HG03196 (cell line): ENCODE measurements around the gene LAPTM4A.
"Not testable (repeated sequence)": the region's sequence is repeated elsewhere in the genome, so short reads cannot be mapped to it uniquely, and the experiment has no call there.

Experiments used
- ATAC-seq: cut with Tn5 transposase; IDR thresholded peaks from one replicate; pipeline ENCODE4 v1.9.1; 2021; ENCODE audit not compliant: unreplicated experiment

Gene LAPTM4A

GRCh38 chr2:20051532-20052228, at the start of gene LAPTM4A:
TSS of gene LAPTM4A (minus strand) at chr2:20051628. CDS start at chr2:20051520, 108 bp downstream.
- ATAC-seq, result peak; percentile 95

DNA sequence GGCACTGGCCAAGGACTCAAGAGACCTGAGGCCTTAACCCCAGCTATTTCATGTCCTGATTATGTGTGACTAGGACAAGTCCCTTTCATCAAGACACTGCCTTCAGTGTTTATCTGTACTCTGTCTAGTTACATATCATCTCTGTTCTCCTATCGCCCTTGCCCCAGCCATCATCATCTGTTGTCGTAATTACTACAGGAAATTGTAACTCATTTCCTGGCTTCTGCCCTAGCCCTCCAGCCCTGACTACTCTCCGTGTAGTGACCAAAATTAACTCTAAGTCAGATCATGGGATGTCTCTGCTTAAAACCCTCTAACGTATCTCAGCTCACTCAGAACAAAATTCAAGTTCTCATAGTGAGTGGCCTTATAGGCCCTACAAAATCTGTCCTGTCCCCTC, 49.3 kb upstream of the LAPTM4A start:
- no peak for ATAC-seq

DNA sequence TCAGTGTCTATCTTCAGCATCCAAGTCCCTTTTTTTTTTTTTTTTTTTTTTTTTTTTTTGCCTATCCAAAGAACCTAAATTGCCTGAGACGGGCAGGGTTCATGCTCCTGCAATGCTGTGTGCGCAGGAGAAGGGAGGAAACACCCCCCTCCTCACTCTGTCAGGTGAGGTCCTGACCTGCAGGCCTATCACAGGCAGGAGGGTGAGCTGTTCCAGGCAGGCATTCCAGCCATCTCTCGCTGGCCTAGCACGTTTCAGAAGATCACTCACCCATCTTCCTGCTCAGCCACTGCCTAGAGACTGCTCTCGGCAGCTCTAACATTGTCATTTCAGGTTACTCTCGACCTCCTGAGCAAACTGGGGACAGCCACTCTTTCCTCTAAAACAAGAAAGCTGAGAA, 48.4 kb upstream of the LAPTM4A start:
- no peak for ATAC-seq

DNA sequence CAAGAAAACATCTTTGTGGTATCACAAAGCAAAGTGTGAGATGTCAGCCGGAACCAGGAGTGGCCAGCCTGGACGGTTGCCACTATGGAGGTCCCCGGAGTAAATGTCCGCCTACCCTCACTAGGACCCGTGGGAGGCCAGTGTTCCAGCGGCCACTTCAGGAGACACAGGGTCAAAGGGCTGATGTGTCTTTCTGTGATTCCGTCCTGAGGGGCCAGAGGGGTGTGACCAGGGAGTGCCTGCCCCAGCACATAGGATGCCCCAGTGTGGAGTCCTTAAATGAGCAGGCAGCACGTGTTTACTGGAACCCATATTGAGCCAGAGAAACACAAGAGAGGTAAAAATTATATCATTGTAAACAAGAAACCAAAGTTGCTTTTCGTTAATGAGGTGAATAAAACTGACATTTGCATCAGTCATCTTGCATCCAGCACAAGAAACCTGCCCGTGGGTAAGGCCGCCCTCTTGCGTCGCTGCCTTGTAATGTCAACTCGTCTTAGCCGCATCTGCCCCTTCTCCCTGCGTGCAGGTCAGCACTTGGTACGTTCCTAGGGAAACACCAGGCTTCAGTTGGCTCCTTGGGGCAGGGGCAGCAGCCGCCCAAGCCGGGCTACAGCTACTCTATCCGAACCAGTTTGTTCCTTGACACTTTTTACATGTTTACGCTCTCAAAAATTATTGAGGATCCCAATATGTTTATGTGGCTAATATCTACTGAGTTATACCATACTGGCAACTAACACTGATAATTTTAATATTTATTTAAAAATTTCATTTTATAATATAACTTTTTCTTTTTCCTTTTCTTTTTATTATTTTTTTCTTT, 46.7 kb upstream of the LAPTM4A start:
- peak; percentile 89 for ATAC-seq

GRCh38 chr2:20095469-20095868, 44.0 kb upstream of the LAPTM4A start:
- no peak for ATAC-seq

GRCh38 chr2:20094955-20095354, 43.5 kb upstream of the LAPTM4A start:
- ATAC-seq, result no peak

DNA sequence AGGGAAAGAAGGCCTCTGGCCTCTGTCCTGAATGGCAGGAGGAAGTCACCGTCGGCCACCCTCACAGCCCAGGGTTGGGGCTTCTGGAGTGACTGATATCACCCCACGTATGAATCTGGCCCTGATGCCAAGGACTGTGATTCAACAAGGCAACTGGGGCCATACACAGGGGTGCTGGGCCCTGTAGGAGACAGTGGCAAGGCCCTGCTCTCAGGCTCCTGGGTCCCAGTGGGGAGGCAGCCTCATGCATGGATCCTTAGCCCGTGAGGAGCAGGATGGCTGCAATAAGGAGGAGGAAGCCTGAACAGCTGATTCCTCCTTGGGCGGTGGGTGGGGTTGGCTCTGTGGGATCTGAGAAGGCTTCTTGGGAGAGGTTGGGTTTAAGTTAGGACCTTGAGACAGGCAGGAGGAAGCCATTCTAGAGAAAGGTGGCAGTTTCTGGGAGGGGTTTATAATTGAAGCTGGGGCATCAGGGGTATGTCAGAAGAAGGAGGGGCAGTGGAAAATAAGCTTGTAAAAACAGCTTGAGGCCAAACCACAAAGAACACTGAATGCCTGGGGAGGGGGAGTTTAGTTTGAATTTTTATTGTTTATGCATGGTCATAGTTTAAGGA, 42.8 kb upstream of the LAPTM4A start:
- no peak for ATAC-seq

DNA sequence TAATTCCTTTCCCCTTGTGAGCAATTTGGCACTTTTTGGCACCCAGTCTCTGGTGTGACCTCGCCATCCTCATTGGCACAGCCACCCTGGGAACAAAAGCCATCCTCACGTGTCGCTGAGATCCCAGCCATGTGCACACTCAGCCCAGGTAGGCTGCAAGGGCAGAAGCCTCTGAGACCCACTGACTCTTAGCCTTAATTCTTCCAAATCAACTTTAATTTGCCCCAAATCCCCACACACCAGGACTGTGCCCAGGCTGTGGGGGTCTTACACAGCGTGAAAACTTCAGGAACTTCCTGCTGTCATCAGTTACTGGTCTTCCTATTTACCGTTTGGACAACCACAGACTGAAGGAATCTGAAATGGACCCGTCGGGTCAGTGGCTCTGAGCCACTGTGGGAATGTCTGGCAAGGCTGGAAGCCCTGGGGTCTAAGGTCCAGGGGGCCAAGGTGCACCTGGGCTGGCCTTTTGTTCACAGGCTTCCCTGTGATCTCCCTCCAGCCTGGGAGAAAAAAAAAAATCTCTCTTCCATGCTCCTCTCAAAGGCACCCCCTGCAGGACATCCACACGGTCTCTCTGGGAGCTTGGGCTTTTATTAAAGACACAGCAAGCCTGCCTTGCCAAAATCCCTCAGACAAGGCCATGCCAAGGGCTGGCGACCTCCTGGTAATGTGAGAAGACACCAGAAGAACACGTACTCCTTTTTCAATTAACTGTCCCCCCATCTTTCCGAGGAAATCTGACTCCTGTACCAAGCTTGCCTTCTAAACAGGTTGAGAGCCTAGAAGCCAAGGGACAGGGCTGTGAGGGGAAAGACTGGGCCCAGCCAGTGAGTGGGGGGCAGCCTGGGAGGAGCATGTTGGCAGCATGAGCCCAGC, 42.1 kb upstream of the LAPTM4A start:
- no peak for ATAC-seq

DNA sequence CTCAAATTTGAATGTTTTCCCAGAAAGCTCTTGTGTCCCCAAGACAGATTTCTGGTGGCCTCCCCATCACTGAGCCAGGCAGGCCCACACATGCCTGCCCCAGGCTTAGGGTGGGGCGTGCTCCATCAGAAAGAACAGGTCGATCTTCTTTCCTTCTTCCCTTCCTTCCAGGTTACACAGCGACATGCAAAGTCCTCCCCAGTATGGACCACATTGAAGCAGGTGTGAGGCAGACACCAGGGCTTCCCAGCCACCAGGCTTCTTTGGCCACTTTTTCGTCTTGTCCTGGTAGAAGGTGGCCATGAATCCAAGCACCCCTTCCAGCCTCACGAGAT, 41.4 kb upstream of the LAPTM4A start:
- no peak for ATAC-seq

DNA sequence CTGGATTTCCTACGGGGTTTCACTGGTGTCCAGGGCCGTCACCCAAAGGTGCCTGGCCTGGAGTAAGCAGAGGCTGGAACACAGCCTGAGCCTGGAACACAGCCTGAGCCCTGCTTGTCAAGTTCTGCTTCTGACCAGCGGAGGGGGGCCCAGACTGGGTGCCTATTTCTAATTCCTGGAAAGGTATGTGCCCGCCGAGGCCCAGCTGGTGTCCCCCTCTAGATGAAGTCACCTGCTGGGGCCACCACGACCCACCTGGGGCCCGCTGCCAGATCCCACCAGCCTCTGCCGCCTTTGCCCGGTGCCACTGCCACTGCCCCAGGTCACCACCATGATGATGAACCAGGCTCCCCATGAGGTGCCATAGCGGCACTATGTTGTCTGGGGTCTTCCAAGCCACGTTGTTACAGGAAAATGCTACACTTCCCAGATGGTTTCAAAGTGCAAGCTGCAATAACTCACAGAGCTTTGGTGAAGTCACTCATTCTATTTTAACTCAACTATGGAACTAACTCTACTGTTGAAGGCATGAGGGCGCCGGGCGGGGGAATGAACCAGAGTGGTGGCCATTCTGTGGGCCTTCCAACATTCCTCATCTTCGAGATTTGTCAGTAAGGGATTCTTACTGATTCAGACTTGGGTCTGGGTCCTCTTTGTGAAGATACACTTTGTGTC, 40.9 kb upstream of the LAPTM4A start:
- ATAC-seq, result no peak

GRCh38 chr2:20091305-20091991, 40.0 kb upstream of the LAPTM4A start:
- ATAC-seq, result no peak

DNA sequence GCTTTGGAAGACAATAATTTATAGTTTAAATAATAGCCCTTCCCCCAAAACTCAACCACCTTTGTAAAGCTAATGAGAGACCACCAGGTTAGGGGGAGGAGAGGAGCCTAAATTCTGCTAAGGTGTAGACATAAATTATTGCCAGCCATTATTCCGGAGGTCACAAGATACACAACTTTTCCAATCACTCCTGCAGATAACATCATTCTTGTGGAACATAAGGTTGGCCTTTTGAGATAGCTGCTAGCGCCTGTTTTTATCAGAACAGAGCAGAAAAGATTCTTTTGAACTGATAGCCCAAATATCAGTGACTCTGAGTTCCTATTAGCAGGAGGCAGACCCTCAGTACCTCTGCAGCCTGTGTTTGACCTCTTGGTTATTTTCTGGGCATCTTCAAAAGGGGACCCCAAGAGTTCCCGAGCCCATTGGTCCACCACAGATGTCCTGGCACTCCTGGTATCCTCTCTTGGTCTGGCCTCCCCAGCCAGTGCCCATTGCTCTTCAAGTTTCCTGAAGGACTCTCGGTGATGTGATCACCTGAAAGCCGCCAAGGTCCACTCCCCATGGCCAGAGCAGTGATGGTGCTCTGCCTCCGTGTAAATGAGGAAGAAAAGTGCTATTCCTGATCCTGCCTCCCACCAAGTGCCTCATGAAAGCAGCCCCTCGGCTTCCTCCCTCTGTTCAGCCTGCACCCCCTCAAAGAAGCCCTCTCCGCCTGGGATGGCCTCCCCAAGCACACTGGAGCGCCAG, 38.5 kb upstream of the LAPTM4A start:
- no peak for ATAC-seq

DNA sequence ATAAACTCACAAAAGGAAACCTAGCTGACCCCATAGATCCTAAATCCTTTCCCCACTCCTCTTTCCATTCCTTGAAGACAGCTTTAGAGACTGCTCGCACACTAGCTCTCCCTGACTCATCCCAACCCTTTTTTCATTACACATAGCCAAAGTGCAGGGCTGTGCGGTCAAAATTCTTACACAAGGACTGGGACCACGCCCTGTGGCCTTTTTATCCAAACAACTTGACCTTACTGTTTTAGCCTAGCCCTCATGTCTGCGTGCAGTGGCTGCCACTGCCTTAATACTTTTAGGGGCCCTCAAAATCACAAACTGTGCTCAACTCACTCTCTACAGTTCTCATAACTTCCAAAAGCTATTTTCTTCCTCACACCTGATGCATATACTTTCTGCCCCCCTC, 34.5 kb upstream of the LAPTM4A start:
- not testable (repeated sequence) for ATAC-seq

- not testable (repeated sequence) for ATAC-seq
These were observed 31.4 kb upstream of the LAPTM4A start for GRCh38 chr2:20082812-20083211.

DNA sequence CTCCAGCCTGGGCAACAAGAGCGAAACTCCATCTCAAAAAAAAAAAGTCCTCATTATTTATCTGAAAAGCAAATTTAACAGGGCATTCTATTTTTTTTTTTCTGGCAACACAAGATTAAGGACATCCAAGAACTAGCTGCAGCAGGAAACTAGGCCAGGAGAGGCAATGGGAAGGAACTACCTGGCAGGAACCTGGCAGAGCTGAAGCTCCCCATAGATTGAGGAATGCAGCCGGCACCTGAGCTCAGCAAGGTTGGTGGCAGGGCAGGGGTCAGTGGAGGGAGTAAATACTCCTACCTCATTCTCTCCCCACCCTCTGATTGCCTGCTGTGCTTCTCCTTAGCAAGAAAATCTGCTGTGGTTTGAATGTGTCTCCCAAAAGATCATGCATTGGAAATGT, 30.4 kb upstream of the LAPTM4A start:
- no peak for ATAC-seq

GRCh38 chr2:20080839-20081415, 29.5 kb upstream of the LAPTM4A start:
- no peak for ATAC-seq

DNA sequence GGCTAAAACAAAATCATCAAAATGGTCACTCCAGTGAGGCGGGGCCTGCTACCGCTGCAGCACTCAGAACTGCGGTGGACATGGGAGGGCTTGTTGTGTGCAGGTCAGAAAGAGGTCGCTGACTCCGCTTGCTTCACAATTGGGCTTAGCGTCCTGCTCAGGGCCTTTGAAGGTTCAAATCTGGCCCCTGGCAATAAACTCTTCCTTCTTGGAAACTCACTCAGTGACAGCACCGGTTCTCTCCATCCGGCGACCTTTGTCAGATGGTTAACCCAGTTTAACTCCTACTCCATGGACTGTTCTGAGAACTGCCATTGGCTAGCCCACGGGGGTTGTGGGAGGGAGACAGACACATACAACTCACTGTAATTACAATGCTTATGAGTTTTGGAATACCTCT, 29.0 kb upstream of the LAPTM4A start:
- no peak for ATAC-seq

- ATAC-seq, result no peak
These were observed 28.2 kb upstream of the LAPTM4A start for GRCh38 chr2:20079546-20080115.
